GM21528 (cell line): ENCODE measurements around the gene CORO2B.

ENCODE experiments used
- ATAC-seq: cut with Tn5 transposase; IDR thresholded peaks from one replicate; pipeline ENCODE4 v1.9.1; 2021; ENCODE audit warnings: mild to moderate bottlenecking, moderate library complexity; ENCODE audit not compliant: unreplicated experiment, low FRiP score

CORO2B gene

DNA sequence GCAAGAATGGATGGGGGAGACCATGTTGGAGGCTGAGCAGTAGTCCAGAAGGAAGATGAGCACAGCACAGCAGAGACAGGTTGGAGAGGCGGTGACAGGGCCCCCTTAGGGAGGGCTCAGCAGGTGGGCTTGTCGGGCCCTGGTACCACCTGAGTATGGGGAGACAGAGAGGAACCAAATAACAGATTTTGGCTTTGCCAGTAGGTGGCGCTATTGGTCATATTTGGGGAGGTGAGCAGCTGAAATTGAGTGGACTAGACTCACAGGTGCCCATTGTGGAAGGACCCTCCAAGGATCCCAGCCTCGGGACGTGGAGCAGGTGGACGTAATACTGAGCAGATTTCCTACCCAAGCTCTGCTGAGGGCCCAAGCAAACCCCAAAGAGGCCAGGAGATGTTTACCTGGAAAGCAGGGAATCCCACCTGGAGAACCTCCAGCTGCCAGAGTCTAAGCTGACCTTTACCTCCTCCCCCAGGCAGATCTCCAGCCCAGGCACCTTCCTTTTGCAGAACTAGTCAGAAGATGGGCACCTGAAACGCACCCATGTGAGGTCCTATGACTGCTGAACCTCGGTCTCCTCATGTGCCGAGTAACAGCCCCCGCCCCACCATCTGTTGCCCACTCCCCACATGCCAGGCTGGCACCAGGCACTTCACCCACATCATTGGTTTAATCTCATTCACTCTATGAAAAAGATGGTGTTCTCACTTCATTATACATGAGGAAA lies 24.6 kb upstream of the CORO2B start:
- ATAC-seq = no peak

GRCh38 chr15:68554721-68555678 lies 23.8 kb upstream of the CORO2B start:
- no peak for ATAC-seq

GRCh38 chr15:68555679-68556037 lies 23.1 kb upstream of the CORO2B start:
- ATAC-seq = no peak

DNA sequence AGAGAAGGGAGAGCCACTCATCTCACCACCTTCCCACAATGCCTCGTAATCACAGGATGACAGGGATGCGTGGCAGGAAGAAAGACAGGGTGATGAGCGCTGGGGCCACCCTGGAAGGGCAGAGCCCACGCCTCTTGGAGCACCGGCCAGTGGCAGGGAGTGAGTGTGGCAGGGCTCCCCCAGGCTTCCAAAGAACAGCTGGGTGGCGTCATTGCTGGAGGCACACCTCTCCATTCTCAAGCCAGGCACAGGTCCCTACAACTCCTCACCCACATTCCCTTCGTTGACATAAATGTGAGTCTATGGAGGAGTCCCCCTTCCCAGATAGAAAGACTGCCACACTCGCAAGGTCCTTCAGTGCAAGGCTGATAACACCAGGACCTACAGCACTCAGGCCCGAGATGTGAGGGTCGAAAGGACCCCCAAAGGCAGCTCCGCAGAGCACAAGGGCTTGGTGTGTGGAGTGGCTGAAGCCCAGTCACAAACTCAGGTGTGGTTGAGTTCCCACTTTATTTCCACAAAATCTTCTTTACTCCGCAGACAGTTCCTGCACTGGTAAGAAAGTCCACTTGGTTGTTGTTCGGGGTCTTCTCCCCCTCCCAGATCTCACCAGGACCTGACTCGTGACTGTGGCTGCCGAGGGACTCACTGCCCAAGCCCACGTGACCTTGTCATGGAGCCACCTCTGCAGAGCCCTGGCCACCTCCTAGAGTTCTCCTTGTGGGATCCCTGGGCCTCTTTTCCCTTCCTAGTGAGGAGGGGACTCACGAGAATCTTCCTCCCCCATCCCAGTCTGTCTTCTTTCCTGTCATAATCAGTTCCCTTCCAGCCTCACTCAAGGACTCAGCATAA lies 22.4 kb upstream of the CORO2B start:
- no peak for ATAC-seq

DNA sequence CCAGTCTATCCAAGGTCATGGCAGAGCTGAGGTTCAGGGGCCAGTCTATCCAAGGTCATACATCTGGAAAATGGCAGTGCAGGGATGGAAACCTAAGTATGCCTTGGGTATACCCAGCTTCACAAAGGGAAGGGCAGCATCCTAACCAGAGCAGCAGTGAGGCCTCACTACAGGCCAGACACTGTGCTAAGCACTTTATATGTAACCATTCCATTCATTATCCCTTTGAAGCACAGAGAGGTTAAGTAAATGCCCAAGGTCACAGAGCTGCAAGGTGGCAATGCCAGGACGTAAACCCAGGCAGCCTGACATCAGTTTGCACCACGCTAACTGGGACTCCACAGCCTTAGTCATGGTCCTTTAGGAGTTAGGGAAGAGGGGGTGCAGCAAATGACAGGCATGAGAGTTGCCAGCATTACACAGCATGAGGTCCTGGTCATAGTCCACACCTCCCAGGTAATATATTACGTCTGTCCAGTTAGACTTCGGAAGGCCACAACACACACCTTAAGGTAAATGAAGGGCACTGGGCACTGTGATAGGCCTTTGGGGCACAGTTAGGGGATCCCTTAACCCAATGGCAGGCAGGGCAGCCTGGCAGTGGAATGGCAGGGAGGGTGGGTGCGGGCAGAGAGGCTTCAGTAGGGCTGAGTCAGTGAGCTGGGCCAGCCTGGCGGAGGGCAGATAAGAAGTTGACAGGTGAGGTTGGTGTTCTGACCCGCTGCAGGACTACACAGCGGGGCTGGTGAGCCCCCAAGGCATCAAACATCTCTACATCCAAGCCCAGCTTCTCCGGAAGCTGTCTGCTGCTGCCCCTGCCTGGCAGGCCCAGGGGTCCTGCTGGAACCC lies 21.1 kb upstream of the CORO2B start:
- no peak for ATAC-seq

DNA sequence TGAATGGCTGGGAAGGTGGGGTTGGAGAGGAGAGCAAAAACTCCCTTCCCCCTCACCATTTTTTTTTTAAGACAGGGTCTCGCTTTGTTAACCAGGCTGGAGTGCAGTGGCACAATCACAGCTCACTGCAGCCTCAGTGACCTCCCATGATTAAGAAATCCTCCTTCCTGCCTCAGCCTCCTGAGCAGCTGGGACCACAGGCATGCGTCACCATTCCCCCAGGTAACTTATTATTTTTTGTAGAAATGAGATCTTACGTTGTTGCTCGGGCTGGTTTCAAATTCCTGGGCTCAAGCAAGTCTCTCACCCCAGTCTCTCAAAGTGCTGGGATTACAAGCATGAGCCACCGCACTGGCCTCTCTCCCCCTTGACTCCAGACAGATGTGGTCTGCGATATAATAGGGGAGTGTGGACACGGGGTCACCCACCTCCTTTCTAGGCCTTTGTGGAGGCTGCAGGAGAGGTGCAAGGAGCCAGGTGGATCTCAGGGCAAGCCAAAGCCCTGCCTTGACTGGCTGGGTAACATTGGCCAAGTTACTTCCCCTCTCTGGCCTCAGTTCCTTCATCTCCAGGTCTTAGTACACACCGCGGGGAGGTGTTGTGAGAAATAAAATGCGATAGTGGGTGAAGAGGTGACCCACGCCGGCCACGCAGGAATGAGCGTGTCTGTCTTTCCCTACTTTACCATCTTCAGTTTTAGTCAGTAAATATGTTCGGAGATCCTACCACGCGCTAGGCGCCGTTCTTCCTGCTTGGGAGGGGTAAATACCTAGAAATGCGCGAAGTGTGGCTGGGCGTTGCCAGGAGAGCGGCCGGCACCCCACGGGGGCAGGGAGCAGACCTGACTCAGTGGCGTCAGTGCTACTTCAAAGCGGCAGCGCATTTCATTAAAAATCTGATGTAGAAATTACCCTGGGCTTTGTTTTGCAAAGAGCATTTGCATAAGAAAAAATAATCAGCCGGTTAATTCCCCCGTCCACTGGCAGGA lies 20.2 kb upstream of the CORO2B start:
- no peak for ATAC-seq

- peak; percentile 57 for ATAC-seq
These were observed 19.2 kb upstream of the CORO2B start for GRCh38 chr15:68559345-68560310.

GRCh38 chr15:68560501-68561113 lies 18.2 kb upstream of the CORO2B start:
- ATAC-seq = no peak

- no peak for ATAC-seq
These were observed 17.5 kb upstream of the CORO2B start for GRCh38 chr15:68561171-68561900.

- no peak for ATAC-seq
These were observed 16.9 kb upstream of the CORO2B start for GRCh38 chr15:68561901-68562300.

- no peak for ATAC-seq
These were observed 14.6 kb upstream of the CORO2B start for GRCh38 chr15:68564173-68564572.

DNA sequence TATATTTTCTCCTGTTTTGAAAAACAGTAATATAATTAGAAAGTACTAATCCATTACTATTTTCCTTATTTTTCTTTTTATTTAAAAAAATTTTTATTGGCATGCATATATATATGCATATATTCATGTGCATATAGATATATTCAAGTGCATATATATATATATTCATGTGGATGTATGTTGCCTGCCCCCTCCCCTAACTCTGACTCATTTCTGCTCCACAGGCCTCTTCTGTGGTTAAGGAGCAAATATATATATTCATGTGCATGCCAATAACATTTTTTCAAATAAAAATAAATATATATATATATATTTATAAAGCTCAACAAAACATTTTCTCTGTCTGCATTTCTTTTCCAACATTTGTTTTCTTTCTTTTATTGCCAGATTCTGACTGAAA lies 13.6 kb upstream of the CORO2B start:
- no peak for ATAC-seq

DNA sequence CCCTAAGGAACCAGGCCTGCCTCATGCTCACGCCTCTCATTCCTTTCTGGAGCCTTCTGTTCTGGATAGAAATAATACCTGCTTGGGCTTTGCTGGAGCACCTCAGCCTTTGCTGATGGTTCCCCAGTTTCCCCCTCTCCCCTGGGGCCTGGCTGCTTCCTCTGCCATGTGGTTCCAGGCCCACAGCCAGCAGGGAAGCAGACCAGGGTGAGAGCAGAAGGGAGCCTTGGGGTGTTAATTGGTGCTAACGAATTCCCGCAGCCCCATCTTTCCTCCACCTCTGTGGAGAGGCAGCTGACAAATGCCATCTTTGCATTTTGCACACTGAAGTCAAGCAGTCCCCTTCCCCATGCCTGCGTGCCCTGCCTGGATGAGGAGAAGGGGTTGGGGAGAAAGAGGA lies 13.1 kb upstream of the CORO2B start:
- no peak for ATAC-seq

- ATAC-seq = no peak
These were observed 12.3 kb upstream of the CORO2B start for GRCh38 chr15:68566377-68566954.

DNA sequence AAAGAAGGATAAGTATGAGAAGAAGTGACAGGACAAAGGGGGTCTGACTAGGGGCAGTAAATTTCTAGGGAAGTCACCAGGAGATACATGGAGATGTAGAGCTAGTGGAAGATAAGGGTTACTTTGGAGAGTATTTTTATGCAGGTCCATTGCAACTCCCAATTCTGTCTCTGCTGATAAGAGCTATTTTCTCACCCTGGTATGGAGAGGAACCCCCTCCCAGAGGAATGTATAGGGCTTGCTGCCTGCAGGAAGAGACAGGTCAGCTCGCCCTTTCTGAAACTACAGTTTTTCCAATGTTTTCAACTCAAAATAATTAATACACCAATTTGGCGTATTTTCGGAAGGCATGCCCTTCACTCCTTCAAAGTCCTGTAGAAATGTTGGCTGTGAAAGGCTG lies 11.4 kb upstream of the CORO2B start:
- no peak for ATAC-seq

DNA sequence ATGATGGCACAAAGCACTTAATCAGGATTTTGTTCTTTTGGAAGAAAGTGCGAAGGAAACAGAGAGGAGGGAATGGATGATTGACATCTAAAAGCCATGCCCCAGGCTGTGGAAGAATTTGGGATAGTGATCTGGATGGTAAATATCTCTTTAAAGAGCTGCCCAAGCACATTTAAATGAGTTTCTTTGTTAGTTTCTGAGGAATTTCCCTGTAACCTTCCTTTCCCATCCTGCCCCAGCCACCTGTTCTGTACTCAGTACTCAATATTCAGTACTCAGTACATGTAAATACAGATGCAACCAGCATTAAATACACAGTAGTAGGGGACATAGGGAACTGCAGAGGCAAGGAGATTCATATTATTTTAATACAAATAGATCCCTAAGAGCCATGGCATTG lies 7.8 kb upstream of the CORO2B start:
- no peak for ATAC-seq
